Liver (tissue), 3 donors: ENCODE results near the gene SPIN1.

Source experiments
- EGR1 ChIP-seq, 2 donors: IDR thresholded peaks; 2 replicates each; pipeline ENCODE4 v1.6.1; 2016 to 2018; ENCODE audit warnings: antibody characterized with exemption in 2 of 2, low read depth in 2 of 2
- FOXA1 ChIP-seq: IDR thresholded peaks from 2 replicates; pipeline ENCODE4 v1.6.1; 2016; ENCODE audit warnings: antibody characterized with exemption
- FOXA2 ChIP-seq: IDR thresholded peaks from 2 replicates; pipeline ENCODE4 v1.6.1; 2016; ENCODE audit warnings: antibody characterized with exemption
- GABPA ChIP-seq, 2 donors: IDR thresholded peaks in 1 of 2; conservative IDR thresholded peaks in 1 of 2; 2 replicates each; pipeline ENCODE4 v1.6.1; 2016; ENCODE audit warnings: antibody characterized with exemption in 2 of 2, mild to moderate bottlenecking in 1 of 2, moderate library complexity in 1 of 2
- HNF4G ChIP-seq: IDR thresholded peaks from 2 replicates; pipeline ENCODE4 v1.6.1; 2016; ENCODE audit warnings: antibody characterized with exemption
- JUND ChIP-seq, 2 donors: IDR thresholded peaks; 2 replicates each; pipeline ENCODE4 v1.6.1; 2016; ENCODE audit warnings: antibody characterized with exemption in 2 of 2
- RXRA ChIP-seq, 2 donors: IDR thresholded peaks; 2 replicates each; pipeline ENCODE4 v1.6.1; 2017 to 2018; ENCODE audit warnings: antibody characterized with exemption in 2 of 2, mild to moderate bottlenecking in 1 of 2
- TAF1 ChIP-seq: conservative IDR thresholded peaks from 2 replicates; pipeline ENCODE4 v1.6.1; 2016; ENCODE audit warnings: antibody characterized with exemption, mild to moderate bottlenecking
- TF ChIP-seq, protein P1 (sequence below): fragments of 150-350 bp; IDR thresholded peaks from 2 replicates; pipeline ENCODE4 v1.5.1; 2017; ENCODE audit warnings: improper control_type of control experiment, low read depth, low read length; ENCODE audit not compliant: missing input control
- TF ChIP-seq, protein P2 (sequence below): IDR thresholded peaks from 2 replicates; pipeline ENCODE4 v1.6.1; 2016; ENCODE audit warnings: antibody characterized with exemption, mild to moderate bottlenecking
- TF ChIP-seq, protein P3 (sequence below): IDR thresholded peaks from 2 replicates; pipeline ENCODE4 v1.6.1; 2016; ENCODE audit warnings: antibody characterized with exemption
- TF ChIP-seq, protein P4 (sequence below): IDR thresholded peaks from 2 replicates; pipeline ENCODE4 v1.6.1; 2016; ENCODE audit warnings: antibody characterized with exemption
- donor health status: healthy.
- donor health status: healthy.

DNA sequence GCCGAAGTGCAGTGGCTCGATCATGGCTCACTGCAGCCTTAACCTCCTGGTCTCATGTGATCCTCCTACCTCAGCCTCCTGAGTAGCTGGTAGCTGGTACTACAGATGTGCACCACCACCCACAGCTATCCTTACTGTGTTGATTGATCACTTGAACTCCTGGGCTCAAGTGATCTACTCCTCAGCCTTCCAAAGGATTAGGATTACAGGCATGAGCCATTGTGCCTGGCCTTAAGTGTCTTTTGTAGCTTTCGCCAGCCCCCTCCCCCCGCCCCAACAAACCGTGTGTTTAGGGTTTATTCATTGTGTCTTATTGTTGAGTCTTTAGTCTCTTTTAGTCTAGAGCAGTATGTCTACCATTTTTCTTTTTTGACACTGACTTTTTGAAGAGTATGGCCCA, 33.1 kb downstream of the SPIN1 start:
- TF ChIP-seq GABPA (IDR thresholded peaks at IDR 0.05 in 1 of 2, conservative IDR thresholded peaks at IDR 0.05 in 1 of 2) (no peak), FOXA1 (no peak), RXRA (IDR thresholded peaks at IDR 0.05) (no peak), JUND (IDR thresholded peaks at IDR 0.05) (no peak), HNF4G (no peak), TAF1 (no peak), EGR1 (IDR thresholded peaks at IDR 0.05; ENCODE audit: low read depth in 2 of 2) (no peak), FOXA2 (no peak)
- TF ChIP-seq, protein P1, sequence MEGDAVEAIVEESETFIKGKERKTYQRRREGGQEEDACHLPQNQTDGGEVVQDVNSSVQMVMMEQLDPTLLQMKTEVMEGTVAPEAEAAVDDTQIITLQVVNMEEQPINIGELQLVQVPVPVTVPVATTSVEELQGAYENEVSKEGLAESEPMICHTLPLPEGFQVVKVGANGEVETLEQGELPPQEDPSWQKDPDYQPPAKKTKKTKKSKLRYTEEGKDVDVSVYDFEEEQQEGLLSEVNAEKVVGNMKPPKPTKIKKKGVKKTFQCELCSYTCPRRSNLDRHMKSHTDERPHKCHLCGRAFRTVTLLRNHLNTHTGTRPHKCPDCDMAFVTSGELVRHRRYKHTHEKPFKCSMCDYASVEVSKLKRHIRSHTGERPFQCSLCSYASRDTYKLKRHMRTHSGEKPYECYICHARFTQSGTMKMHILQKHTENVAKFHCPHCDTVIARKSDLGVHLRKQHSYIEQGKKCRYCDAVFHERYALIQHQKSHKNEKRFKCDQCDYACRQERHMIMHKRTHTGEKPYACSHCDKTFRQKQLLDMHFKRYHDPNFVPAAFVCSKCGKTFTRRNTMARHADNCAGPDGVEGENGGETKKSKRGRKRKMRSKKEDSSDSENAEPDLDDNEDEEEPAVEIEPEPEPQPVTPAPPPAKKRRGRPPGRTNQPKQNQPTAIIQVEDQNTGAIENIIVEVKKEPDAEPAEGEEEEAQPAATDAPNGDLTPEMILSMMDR, result no peak
- TF ChIP-seq, protein P2, sequence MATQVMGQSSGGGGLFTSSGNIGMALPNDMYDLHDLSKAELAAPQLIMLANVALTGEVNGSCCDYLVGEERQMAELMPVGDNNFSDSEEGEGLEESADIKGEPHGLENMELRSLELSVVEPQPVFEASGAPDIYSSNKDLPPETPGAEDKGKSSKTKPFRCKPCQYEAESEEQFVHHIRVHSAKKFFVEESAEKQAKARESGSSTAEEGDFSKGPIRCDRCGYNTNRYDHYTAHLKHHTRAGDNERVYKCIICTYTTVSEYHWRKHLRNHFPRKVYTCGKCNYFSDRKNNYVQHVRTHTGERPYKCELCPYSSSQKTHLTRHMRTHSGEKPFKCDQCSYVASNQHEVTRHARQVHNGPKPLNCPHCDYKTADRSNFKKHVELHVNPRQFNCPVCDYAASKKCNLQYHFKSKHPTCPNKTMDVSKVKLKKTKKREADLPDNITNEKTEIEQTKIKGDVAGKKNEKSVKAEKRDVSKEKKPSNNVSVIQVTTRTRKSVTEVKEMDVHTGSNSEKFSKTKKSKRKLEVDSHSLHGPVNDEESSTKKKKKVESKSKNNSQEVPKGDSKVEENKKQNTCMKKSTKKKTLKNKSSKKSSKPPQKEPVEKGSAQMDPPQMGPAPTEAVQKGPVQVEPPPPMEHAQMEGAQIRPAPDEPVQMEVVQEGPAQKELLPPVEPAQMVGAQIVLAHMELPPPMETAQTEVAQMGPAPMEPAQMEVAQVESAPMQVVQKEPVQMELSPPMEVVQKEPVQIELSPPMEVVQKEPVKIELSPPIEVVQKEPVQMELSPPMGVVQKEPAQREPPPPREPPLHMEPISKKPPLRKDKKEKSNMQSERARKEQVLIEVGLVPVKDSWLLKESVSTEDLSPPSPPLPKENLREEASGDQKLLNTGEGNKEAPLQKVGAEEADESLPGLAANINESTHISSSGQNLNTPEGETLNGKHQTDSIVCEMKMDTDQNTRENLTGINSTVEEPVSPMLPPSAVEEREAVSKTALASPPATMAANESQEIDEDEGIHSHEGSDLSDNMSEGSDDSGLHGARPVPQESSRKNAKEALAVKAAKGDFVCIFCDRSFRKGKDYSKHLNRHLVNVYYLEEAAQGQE, result no peak
- TF ChIP-seq, protein P3, sequence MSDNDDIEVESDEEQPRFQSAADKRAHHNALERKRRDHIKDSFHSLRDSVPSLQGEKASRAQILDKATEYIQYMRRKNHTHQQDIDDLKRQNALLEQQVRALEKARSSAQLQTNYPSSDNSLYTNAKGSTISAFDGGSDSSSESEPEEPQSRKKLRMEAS, result no peak
- TF ChIP-seq, protein P4, sequence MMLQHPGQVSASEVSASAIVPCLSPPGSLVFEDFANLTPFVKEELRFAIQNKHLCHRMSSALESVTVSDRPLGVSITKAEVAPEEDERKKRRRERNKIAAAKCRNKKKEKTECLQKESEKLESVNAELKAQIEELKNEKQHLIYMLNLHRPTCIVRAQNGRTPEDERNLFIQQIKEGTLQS, result no peak
